KMS-11 (cell line): Measurements from ENCODE around the gene CTF1.
A peak's percentile ranks its signal among the peaks of the same experiment; 100 is the strongest.

ENCODE experiments used
- H2AFZ ChIP-seq: fragments of 200-600 bp; sonication (generic); 2 replicates; pipeline ENCODE4 v1.6.1; 2016; ENCODE audit warnings: antibody characterized with exemption, mixed run types, low read depth
- H3K27ac ChIP-seq: fragments of 200-600 bp; sonication (generic); 2 replicates; pipeline ENCODE4 v1.6.1; 2016; ENCODE audit warnings: mild to moderate bottlenecking, mixed run types
- H3K27me3 ChIP-seq: fragments of 200-600 bp; sonication (generic); 2 replicates; pipeline ENCODE4 v1.6.1; 2017; ENCODE audit warnings: mild to moderate bottlenecking, low read depth, mixed run types, moderate library complexity; ENCODE audit not compliant: insufficient read depth
- H3K36me3 ChIP-seq: fragments of 200-600 bp; sonication (generic); 2 replicates; pipeline ENCODE4 v1.6.1; 2017; ENCODE audit warnings: mild to moderate bottlenecking, mixed run types; ENCODE audit not compliant: insufficient read depth
- H3K4me1 ChIP-seq: fragments of 200-600 bp; sonication (generic); 2 replicates; pipeline ENCODE4 v1.6.1; 2016; ENCODE audit warnings: mild to moderate bottlenecking, low read depth, mixed run types; ENCODE audit not compliant: poor library complexity, severe bottlenecking
- H3K4me2 ChIP-seq: fragments of 200-600 bp; sonication (generic); 2 replicates; pipeline ENCODE4 v1.7.0; 2016; ENCODE audit warnings: mild to moderate bottlenecking, mixed run types
- H3K4me3 ChIP-seq: fragments of 200-600 bp; sonication (generic); IDR thresholded peaks from 2 replicates; pipeline ENCODE4 v1.6.1; 2017; ENCODE audit warnings: low read depth, low read length, mixed read lengths; ENCODE audit not compliant: insufficient read depth
- H3K79me2 ChIP-seq: fragments of 200-600 bp; sonication (generic); 2 replicates; pipeline ENCODE4 v1.6.1; 2016; ENCODE audit warnings: low read depth, mixed run types; ENCODE audit not compliant: insufficient read depth
- H3K9ac ChIP-seq: fragments of 200-600 bp; sonication (generic); 2 replicates; pipeline ENCODE4 v1.6.1; 2016; ENCODE audit warnings: mild to moderate bottlenecking, mixed run types
- H4K20me1 ChIP-seq: fragments of 200-600 bp; sonication (generic); 2 replicates; pipeline ENCODE4 v1.6.1; 2016; ENCODE audit warnings: mild to moderate bottlenecking, mixed run types; ENCODE audit not compliant: insufficient read depth
- CTCF ChIP-seq: fragments of 200-600 bp; sonication (generic); conservative IDR thresholded peaks from 2 replicates; pipeline ENCODE4 v1.6.1; 2017; ENCODE audit warnings: low read depth, mild to moderate bottlenecking, antibody characterized with exemption, low read length, moderate library complexity, mixed read lengths

Gene CTF1

DNA sequence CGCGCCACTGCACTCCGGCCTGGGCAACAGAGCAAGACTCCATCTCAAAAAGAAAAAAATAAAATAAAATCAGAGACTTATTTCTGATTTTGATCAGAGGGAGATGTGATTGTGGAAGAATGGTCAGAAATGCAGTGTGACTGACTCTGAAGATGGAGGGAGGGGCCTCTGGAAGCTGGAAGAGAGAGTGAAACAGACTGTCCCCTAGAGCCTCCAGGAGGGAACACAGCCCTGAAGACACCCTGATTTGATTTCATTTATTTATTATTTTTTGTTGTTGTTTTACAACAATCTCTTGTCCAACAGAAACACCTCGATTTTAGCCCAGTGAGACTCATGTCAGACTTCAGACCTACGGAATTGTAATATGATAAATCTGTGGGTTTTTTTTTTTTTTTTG lies 28.7 kb upstream of the CTF1 start:
- no peak overlapping the region for H3K4me3 ChIP-seq
- no peaks in the 10 kb centered on the region for H3K4me1 ChIP-seq
- no peak overlapping the region for H3K27ac ChIP-seq
- H3K36me3 ChIP-seq: no peaks in the 10 kb centered on the region
- no peak overlapping the region for H3K9ac ChIP-seq
- no peak overlapping the region for H2AFZ ChIP-seq
- H3K79me2 ChIP-seq: no peaks in the 10 kb centered on the region
- H3K27me3 ChIP-seq: no peaks in the 10 kb centered on the region
- no peaks in the 10 kb centered on the region for H4K20me1 ChIP-seq
- TF ChIP-seq CTCF: no peak
- no peak overlapping the region for H3K4me2 ChIP-seq

DNA sequence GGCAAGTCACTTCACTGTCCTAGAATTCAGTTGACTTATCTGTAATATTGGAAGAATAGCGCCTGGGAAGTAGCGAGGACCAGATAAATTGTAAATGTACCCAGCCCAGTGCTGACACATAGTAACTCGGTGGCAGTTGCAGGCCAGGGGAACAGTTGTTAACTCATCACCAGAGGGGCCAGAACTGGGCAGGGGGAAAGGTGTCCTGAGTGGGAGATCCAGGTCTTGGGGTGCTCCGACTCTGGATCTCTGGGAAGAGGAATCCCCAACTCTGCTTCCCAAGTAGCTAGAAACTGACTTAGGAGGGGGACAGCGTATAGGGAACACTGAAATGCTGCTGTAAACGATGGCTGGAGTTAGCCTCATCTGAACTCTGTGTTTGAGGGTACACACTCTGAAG lies 25.5 kb upstream of the CTF1 start:
- TF ChIP-seq CTCF: no peak
- Histone ChIP-seq H3K27ac (no peak overlapping the region), H3K4me1 (peaks cover 6% of the 10 kb centered on the region)

GRCh38 chr16:30874244-30874820 lies 22.1 kb upstream of the CTF1 start:
- peaks cover 15% of the 10 kb centered on the region for H3K4me1 ChIP-seq
- peak overlapping the region; percentile 93 for H2AFZ ChIP-seq
- peak overlapping the region; percentile 90 for H3K9ac ChIP-seq
- no peaks in the 10 kb centered on the region for H3K27me3 ChIP-seq
- no peak overlapping the region for H3K4me3 ChIP-seq
- peak overlapping the region; percentile 83 for H3K27ac ChIP-seq
- no peak for TF ChIP-seq CTCF
- H4K20me1 ChIP-seq: no peaks in the 10 kb centered on the region
- H3K79me2 ChIP-seq: peaks cover 10% of the 10 kb centered on the region; the same call in 1 of the 2 replicates
- no peaks in the 10 kb centered on the region for H3K36me3 ChIP-seq
- H3K4me2 ChIP-seq: peak overlapping the region; percentile 83

More for the DNA sequence above, 25.5 kb upstream of the CTF1 start:
- Histone ChIP-seq H2AFZ (no peak overlapping the region), H3K79me2 (peaks cover 4% of the 10 kb centered on the region; the same call in 1 of the 2 replicates), H3K36me3 (no peaks in the 10 kb centered on the region), H3K4me3 (no peak overlapping the region), H3K27me3 (no peaks in the 10 kb centered on the region), H4K20me1 (no peaks in the 10 kb centered on the region), H3K4me2 (no peak overlapping the region), H3K9ac (no peak overlapping the region)

DNA sequence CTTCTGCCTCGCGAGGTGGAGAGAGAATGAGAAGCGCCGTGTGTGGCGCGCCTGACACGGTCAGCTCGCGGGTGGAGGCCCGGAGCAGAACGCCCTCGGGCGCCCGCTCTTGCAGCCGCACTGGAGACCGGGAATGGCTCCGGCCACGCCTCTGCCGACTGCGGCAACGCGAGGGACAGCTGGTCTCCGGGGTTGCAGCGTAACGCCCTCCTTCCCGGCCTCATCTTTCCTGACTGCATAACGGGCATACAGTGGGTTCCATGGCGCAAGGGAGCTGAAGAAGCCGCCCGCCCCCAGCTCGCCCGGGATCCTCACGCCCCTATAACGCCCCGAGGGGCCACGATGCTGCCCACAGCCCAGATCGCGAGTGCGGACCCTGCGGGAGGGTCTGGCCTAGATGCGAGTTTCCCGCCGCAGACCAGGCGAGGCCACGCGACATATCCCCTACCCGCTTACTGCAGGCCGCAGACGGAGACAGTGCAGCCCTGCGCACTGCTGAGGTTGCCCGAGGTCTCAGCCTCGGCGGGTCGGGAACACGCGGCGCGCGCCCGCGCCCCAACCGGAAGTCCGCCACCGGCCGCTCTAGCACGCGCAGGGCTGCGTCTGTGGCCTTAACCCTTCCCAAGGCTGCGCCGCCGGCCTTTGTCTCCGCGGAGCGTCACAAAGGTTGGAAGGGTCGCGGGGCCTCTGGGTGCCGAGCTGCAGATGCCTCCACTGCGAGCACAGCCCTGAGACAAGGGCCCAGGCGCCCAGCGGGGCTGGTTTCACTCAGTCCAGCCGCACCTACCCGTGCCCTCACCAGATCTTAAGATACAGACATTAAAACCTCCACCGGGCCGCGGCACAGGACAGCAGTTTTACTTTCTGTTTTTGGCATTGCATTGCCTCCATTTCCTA lies 21.3 kb upstream of the CTF1 start:
- H3K79me2 ChIP-seq: peaks cover 10% of the 10 kb centered on the region; the same call in 1 of the 2 replicates
- H4K20me1 ChIP-seq: no peaks in the 10 kb centered on the region
- H3K27me3 ChIP-seq: no peaks in the 10 kb centered on the region
- H3K36me3 ChIP-seq: no peaks in the 10 kb centered on the region
- TF ChIP-seq CTCF: no peak
- peak overlapping the region; percentile 83 for H3K4me2 ChIP-seq
- no peak overlapping the region for H3K4me3 ChIP-seq
- peak overlapping the region; percentile 90 for H3K9ac ChIP-seq
- H3K27ac ChIP-seq: peak overlapping the region; percentile 83
- peaks cover 15% of the 10 kb centered on the region for H3K4me1 ChIP-seq
- peak overlapping the region; percentile 93 for H2AFZ ChIP-seq
